Loucy (cell line): ENCODE data around the gene ASXL3.
A peak's percentile ranks its signal among the peaks of the same experiment; 100 is the strongest.

Experiments
- H2AFZ ChIP-seq: fragments of 200-600 bp; sonication (generic); 2 replicates; pipeline ENCODE4 v1.6.0; 2016; ENCODE audit warnings: antibody characterized with exemption, mild to moderate bottlenecking, low read length, moderate library complexity
- H3F3A ChIP-seq: fragments of 200-600 bp; 2 replicates; pipeline ENCODE4 v1.6.0; 2016; ENCODE audit warnings: antibody characterized with exemption, low read depth, mild to moderate bottlenecking
- H3K27me3 ChIP-seq: fragments of 200-600 bp; sonication (generic); 2 replicates; pipeline ENCODE4 v1.6.1; 2014; ENCODE audit warnings: low read length, mild to moderate bottlenecking; ENCODE audit not compliant: insufficient read depth, poor library complexity, severe bottlenecking
- H3K36me3 ChIP-seq: fragments of 200-600 bp; sonication (generic); 2 replicates; pipeline ENCODE4 v1.6.1; 2016; ENCODE audit warnings: low read length; ENCODE audit not compliant: insufficient read depth
- H3K4me1 ChIP-seq: fragments of 200-600 bp; sonication (generic); 2 replicates; pipeline ENCODE4 v1.5.1; 2014; ENCODE audit warnings: low read length, mild to moderate bottlenecking; ENCODE audit not compliant: insufficient read depth, poor library complexity, severe bottlenecking
- H3K4me2 ChIP-seq: fragments of 200-600 bp; sonication (generic); 2 replicates; pipeline ENCODE4 v1.6.0; 2014; ENCODE audit warnings: antibody characterized with exemption, low read length, low read depth, mild to moderate bottlenecking; ENCODE audit not compliant: poor library complexity, severe bottlenecking
- H3K4me3 ChIP-seq: fragments of 200-600 bp; sonication (generic); 2 replicates; pipeline ENCODE4 v1.5.1; 2014; ENCODE audit warnings: low read length, mild to moderate bottlenecking, mixed read lengths; ENCODE audit not compliant: poor library complexity, severe bottlenecking
- H3K79me2 ChIP-seq: fragments of 200-600 bp; sonication (generic); 2 replicates; pipeline ENCODE4 v1.6.1; 2014; ENCODE audit warnings: low read length; ENCODE audit not compliant: insufficient read depth
- H3K9ac ChIP-seq: fragments of 200-600 bp; sonication (generic); 2 replicates; pipeline ENCODE4 v1.6.0; 2014; ENCODE audit warnings: mild to moderate bottlenecking, low read depth, low read length, moderate library complexity; ENCODE audit not compliant: poor library complexity, severe bottlenecking
- H3K9me2 ChIP-seq: fragments of 200-600 bp; sonication (generic); replicated peaks from 2 replicates; pipeline ENCODE4 v1.6.1; 2016; ENCODE audit warnings: low read depth, low read length, mixed read lengths
- H3K9me3 ChIP-seq: fragments of 200-600 bp; sonication (generic); 2 replicates; pipeline ENCODE4 v1.6.1; 2014; ENCODE audit warnings: mild to moderate bottlenecking, antibody characterized with exemption, low read length, low read depth; ENCODE audit not compliant: insufficient read depth
- H4K20me1 ChIP-seq: fragments of 200-600 bp; sonication (generic); 2 replicates; pipeline ENCODE4 v1.6.0; 2014; ENCODE audit warnings: antibody characterized with exemption, low read length, mild to moderate bottlenecking; ENCODE audit not compliant: insufficient read depth, poor library complexity, severe bottlenecking
- CTCF ChIP-seq: fragments of 200-600 bp; sonication (generic); conservative IDR thresholded peaks from 2 replicates; pipeline ENCODE4 v1.5.1; 2014; ENCODE audit warnings: mild to moderate bottlenecking, antibody characterized with exemption, low read length
- EZH2phosphoT487 ChIP-seq: fragments of 200-600 bp; IDR thresholded peaks from 2 replicates; pipeline ENCODE4 v1.6.1; 2018; ENCODE audit warnings: antibody characterized with exemption, mild to moderate bottlenecking, moderate library complexity, borderline replicate concordance

The ASXL3 gene

GRCh38 chr18:33580546-33580945 is 2.5 kb downstream of the ASXL3 start:
- no peak overlapping the region for H3K4me2 ChIP-seq
- H2AFZ ChIP-seq, result no peak overlapping the region
- no peaks in the 10 kb centered on the region for H3F3A ChIP-seq
- H3K9ac ChIP-seq, result no peak overlapping the region
- no peak overlapping the region for H3K4me3 ChIP-seq
- H3K9me3 ChIP-seq, result no peaks in the 10 kb centered on the region
- H3K4me1 ChIP-seq, result peaks cover 7% of the 10 kb centered on the region
- H3K36me3 ChIP-seq, result no peaks in the 10 kb centered on the region
- no peak for TF ChIP-seq EZH2phosphoT487
- no peak for TF ChIP-seq CTCF
- H3K79me2 ChIP-seq, result no peaks in the 10 kb centered on the region
- H3K27me3 ChIP-seq, result no peaks in the 10 kb centered on the region
- H3K9me2 ChIP-seq, result no peaks in the 10 kb centered on the region
- H4K20me1 ChIP-seq, result no peaks in the 10 kb centered on the region

DNA sequence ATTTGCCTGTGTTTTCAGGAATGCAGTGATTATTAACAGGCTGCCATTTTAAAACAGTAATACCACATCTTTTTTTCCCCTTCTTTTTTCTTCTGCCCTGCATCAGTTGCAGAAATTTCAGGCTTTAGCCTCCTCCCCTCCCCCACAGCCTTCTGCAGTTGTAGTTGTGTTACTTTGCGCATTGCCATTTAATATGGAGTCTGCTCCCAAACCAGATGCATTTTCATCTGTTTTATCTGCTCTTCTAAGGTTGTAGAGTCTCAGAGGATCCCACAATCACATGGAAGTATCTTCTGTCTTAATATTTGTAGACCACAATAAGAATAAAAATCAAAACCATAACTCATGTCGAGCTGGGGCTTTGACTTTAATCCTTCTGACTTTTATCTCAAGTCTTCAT is 3.8 kb downstream of the ASXL3 start:
- no peak overlapping the region for H3K4me2 ChIP-seq
- peak overlapping the region; percentile 45; the same call in 1 of the 2 replicates for H2AFZ ChIP-seq

GRCh38 chr18:33583901-33584300 is 5.9 kb downstream of the ASXL3 start:
- no peaks in the 10 kb centered on the region for H3K9me3 ChIP-seq
- TF ChIP-seq EZH2phosphoT487 (no peak), CTCF (no peak)
- H4K20me1 ChIP-seq, result no peaks in the 10 kb centered on the region
- H3K4me1 ChIP-seq, result peaks cover 7% of the 10 kb centered on the region
- H3K4me2 ChIP-seq, result no peak overlapping the region
- H3K36me3 ChIP-seq, result no peaks in the 10 kb centered on the region
- H3K27me3 ChIP-seq, result no peaks in the 10 kb centered on the region
- no peak overlapping the region for H2AFZ ChIP-seq
- H3K79me2 ChIP-seq, result no peaks in the 10 kb centered on the region
- H3K4me3 ChIP-seq, result no peak overlapping the region
- no peaks in the 10 kb centered on the region for H3K9me2 ChIP-seq
- no peak overlapping the region for H3K9ac ChIP-seq
- no peaks in the 10 kb centered on the region for H3F3A ChIP-seq

More for the DNA sequence above, 3.8 kb downstream of the ASXL3 start:
- TF ChIP-seq CTCF (no peak), EZH2phosphoT487 (no peak)
- H3K4me3 ChIP-seq, result no peak overlapping the region
- no peaks in the 10 kb centered on the region for H3F3A ChIP-seq
- H4K20me1 ChIP-seq, result no peaks in the 10 kb centered on the region
- H3K9me3 ChIP-seq, result no peaks in the 10 kb centered on the region
- H3K79me2 ChIP-seq, result no peaks in the 10 kb centered on the region
- H3K4me1 ChIP-seq, result peaks cover 7% of the 10 kb centered on the region
- H3K36me3 ChIP-seq, result no peaks in the 10 kb centered on the region
- no peak overlapping the region for H3K9ac ChIP-seq
- H3K9me2 ChIP-seq, result no peaks in the 10 kb centered on the region
- H3K27me3 ChIP-seq, result no peaks in the 10 kb centered on the region
